Stimulated activated naive CD8-positive, alpha-beta T cell treated with anti-CD3 and anti-CD28 coated beads, Interleukin-15, Interleukin-2, amounts not matched to agents 100 ng/mL and 50 ng/mL, for 24 hours (primary cell): ENCODE data around the gene SEC16B.
"Not testable (repeated sequence)": the region's sequence is repeated elsewhere in the genome, so short reads cannot be mapped to it uniquely, and the experiment has no call there.

ENCODE experiments used
- H3K27ac Mint-ChIP-seq: one replicate; pipeline ENCODE4 v1.8.0; 2021; ENCODE audit warnings: mild to moderate bottlenecking, mixed read lengths
- H3K27me3 Mint-ChIP-seq: one replicate; pipeline ENCODE4 v1.8.0; 2021; ENCODE audit warnings: mixed read lengths
- H3K36me3 Mint-ChIP-seq: one replicate; pipeline ENCODE4 v1.8.0; 2021; ENCODE audit warnings: low read depth, mixed read lengths
- H3K4me1 Mint-ChIP-seq: one replicate; pipeline ENCODE4 v1.8.0; 2021; ENCODE audit warnings: low read depth, mixed read lengths
- H3K4me3 Mint-ChIP-seq: one replicate; pipeline ENCODE4 v1.8.0; 2021; ENCODE audit warnings: mild to moderate bottlenecking, mixed read lengths
- H3K9me3 Mint-ChIP-seq: one replicate; pipeline ENCODE4 v1.8.0; 2021; ENCODE audit warnings: mixed read lengths

SEC16B gene

DNA sequence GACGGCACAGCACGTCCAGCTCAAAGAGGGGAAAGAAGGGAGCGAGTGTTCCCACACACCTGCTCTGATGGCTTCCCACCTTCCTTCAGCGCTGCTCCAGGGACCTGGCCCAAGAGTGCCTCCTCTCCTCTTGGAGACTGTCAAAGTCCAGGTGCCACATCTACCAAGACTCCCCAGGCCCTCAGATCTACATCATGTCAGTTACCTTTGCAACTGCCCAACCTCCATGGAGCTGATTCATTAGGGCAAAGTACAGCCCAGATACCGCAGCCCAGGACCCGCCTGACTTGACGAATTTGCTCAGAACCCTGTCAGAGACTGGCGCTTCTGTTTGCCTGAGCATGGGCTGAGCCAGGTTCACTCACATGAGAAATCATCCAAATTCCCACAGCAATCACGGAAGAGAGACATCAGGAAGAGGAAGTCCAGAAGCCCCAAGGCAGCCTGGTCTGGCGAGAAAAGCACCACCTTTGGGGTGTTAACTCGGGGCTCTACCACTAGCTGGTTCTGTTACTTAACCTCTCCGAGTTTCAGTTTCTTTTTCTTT, at the start of gene SEC16B:
SEC16B (minus strand) TSS at position 234 of the 547 bp plus-strand sequence. CDS start 2,077 bp downstream, outside the sequence.
- H3K27me3 Mint-ChIP-seq, result no peaks in the 10 kb centered on the region
- no peaks in the 10 kb centered on the region for H3K36me3 Mint-ChIP-seq
- H3K27ac Mint-ChIP-seq, result no peak within 1 kb of the TSS
- peaks cover 6% of the 10 kb centered on the region for H3K9me3 Mint-ChIP-seq
- no peak within 1 kb of the TSS for H3K4me3 Mint-ChIP-seq
- no peaks in the 10 kb centered on the region for H3K4me1 Mint-ChIP-seq

DNA sequence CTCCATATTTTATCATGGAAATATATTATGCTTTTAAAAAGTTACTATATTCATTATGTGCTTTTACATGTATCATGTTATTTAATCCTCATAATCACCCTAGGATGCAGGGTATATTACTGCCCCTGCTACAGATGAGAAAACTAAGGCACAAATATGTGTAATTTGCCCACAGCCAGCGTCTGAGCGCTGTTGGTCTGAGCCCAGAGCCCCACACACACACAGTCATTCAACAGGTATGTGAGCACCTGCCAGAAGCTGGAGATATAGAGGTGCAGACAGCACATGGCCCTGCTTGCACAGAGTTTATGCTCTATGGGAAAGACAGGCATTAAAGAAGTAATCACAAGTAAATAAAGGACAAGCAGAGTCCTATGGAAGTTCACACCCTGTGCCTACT, 49.8 kb upstream of the SEC16B start:
- Mint-ChIP-seq H3K9me3 (peaks cover 19% of the 10 kb centered on the region), H3K27ac (no peak overlapping the region), H3K4me1 (no peaks in the 10 kb centered on the region)

GRCh38 chr1:178019208-178019607, 49.4 kb upstream of the SEC16B start:
- Mint-ChIP-seq H3K27me3 (peaks cover 10% of the 10 kb centered on the region), H3K27ac (no peak overlapping the region), H3K9me3 (peaks cover 19% of the 10 kb centered on the region), H3K4me3 (no peak overlapping the region), H3K36me3 (no peaks in the 10 kb centered on the region), H3K4me1 (no peaks in the 10 kb centered on the region)

More for the DNA sequence above, 49.8 kb upstream of the SEC16B start:
- no peaks in the 10 kb centered on the region for H3K36me3 Mint-ChIP-seq
- H3K27me3 Mint-ChIP-seq, result peaks cover 10% of the 10 kb centered on the region
- H3K4me3 Mint-ChIP-seq, result no peak overlapping the region

GRCh38 chr1:178017517-178017916, 47.7 kb upstream of the SEC16B start:
- no peaks in the 10 kb centered on the region for H3K4me1 Mint-ChIP-seq
- peaks cover 13% of the 10 kb centered on the region for H3K9me3 Mint-ChIP-seq
- H3K36me3 Mint-ChIP-seq, result no peaks in the 10 kb centered on the region
- H3K4me3 Mint-ChIP-seq, result no peak overlapping the region
- peaks cover 10% of the 10 kb centered on the region for H3K27me3 Mint-ChIP-seq
- H3K27ac Mint-ChIP-seq, result no peak overlapping the region

DNA sequence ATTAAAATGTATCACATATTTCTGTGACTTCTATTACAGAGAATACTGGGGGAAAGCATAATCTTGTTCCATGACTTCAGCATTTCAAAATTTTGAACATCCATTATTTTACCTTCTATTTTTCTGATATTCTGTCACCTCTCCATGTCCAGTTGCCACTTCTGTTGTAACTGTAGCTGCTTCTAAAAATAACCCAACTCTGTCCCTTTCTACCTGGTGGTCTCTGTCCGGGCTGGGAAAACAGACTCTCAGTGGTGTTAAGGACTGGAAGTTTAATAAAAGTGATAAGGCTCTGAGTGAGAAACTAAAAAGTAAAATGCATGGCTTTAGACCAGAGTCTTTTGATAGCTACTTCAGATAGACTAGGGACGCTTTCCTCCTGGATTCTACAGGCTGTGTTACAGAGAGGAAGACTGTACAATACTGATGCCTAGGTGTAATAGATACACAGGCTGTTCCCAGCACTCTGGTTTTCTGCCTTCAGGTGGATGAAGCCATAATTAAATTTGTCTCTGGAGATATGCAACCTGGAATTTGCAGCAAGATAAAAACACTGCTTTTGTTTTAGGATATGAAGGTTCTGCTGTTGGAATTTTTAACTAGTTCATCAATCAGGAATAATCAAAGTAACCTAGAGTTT, 42.1 kb upstream of the SEC16B start:
- Mint-ChIP-seq H3K27ac (no peak overlapping the region), H3K36me3 (no peaks in the 10 kb centered on the region), H3K9me3 (peaks cover 4% of the 10 kb centered on the region), H3K4me1 (no peaks in the 10 kb centered on the region), H3K27me3 (no peaks in the 10 kb centered on the region), H3K4me3 (no peak overlapping the region)

GRCh38 chr1:178011465-178011828, 41.6 kb upstream of the SEC16B start:
- Mint-ChIP-seq H3K9me3 (peaks cover 4% of the 10 kb centered on the region), H3K4me1 (no peaks in the 10 kb centered on the region), H3K4me3 (no peak overlapping the region), H3K27ac (no peak overlapping the region), H3K36me3 (no peaks in the 10 kb centered on the region), H3K27me3 (no peaks in the 10 kb centered on the region)

- peaks cover 7% of the 10 kb centered on the region for H3K9me3 Mint-ChIP-seq
- H3K36me3 Mint-ChIP-seq, result no peaks in the 10 kb centered on the region
- no peak overlapping the region for H3K27ac Mint-ChIP-seq
- H3K4me3 Mint-ChIP-seq, result no peak overlapping the region
- H3K27me3 Mint-ChIP-seq, result no peaks in the 10 kb centered on the region
- H3K4me1 Mint-ChIP-seq, result no peaks in the 10 kb centered on the region
Observed at GRCh38 chr1:178010674-178011464, 41.0 kb upstream of the SEC16B start.

DNA sequence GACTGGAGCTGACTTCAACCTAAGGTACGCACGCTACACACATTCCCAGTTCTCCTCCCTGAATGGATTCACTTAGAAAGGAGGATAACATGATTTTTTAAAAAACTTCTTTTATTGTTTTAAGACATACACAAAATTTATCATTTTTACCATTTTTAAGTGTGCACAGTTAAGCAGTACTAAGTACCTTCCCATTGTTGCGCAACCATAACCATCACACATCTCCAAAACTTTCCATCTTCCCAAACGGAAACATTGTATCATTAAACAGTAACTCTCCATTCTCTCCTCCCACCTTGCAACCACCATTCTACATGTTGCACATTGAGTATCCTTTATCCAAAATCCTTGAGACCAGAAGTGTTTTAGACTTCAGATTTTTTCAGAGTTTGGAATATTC, 36.2 kb upstream of the SEC16B start:
- no peaks in the 10 kb centered on the region for H3K36me3 Mint-ChIP-seq
- peaks cover 7% of the 10 kb centered on the region for H3K9me3 Mint-ChIP-seq
- no peaks in the 10 kb centered on the region for H3K27me3 Mint-ChIP-seq
- no peak overlapping the region for H3K27ac Mint-ChIP-seq
- H3K4me3 Mint-ChIP-seq, result no peak overlapping the region
- no peaks in the 10 kb centered on the region for H3K4me1 Mint-ChIP-seq

- Mint-ChIP-seq H3K27me3 (no peaks in the 10 kb centered on the region), H3K36me3 (no peaks in the 10 kb centered on the region), H3K27ac (no peak overlapping the region), H3K4me3 (no peak overlapping the region), H3K9me3 (peaks cover 7% of the 10 kb centered on the region), H3K4me1 (no peaks in the 10 kb centered on the region)
Observed at GRCh38 chr1:178005450-178005849, 35.6 kb upstream of the SEC16B start.

GRCh38 chr1:178004926-178005391, 35.1 kb upstream of the SEC16B start:
- Mint-ChIP-seq H3K9me3 (peaks cover 7% of the 10 kb centered on the region), H3K4me1 (no peaks in the 10 kb centered on the region), H3K27me3 (no peaks in the 10 kb centered on the region), H3K36me3 (no peaks in the 10 kb centered on the region), H3K4me3 (no peak overlapping the region), H3K27ac (no peak overlapping the region)

- H3K4me3 Mint-ChIP-seq, result no peak overlapping the region
- H3K27me3 Mint-ChIP-seq, result no peaks in the 10 kb centered on the region
- H3K4me1 Mint-ChIP-seq, result no peaks in the 10 kb centered on the region
- peaks cover 5% of the 10 kb centered on the region for H3K9me3 Mint-ChIP-seq
- H3K36me3 Mint-ChIP-seq, result no peaks in the 10 kb centered on the region
- H3K27ac Mint-ChIP-seq, result no peak overlapping the region
Observed at GRCh38 chr1:177998696-177999631, 29.1 kb upstream of the SEC16B start.

DNA sequence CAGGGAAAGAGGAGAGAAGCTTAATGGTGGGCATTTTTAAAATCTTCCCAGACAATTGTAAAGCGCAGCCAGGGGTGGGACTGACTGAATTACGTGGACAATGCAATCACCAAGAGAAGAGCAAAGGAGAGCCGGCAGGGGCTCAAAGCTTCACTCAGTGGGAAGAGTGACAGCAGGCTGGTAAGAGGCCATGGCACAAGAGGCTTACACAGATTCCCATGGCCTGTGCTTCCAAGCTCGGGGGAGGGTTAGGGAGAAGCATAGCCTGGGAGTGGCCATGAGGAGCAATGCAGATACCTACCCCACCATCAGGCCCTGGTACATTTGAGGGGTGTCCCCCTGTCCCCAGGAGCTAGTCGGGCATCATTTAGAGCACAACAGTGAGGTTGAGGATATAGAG, 27.1 kb upstream of the SEC16B start:
- H3K27me3 Mint-ChIP-seq, result no peaks in the 10 kb centered on the region
- peaks cover 5% of the 10 kb centered on the region for H3K9me3 Mint-ChIP-seq
- H3K36me3 Mint-ChIP-seq, result no peaks in the 10 kb centered on the region
- no peaks in the 10 kb centered on the region for H3K4me1 Mint-ChIP-seq
- no peak overlapping the region for H3K27ac Mint-ChIP-seq
- H3K4me3 Mint-ChIP-seq, result no peak overlapping the region

DNA sequence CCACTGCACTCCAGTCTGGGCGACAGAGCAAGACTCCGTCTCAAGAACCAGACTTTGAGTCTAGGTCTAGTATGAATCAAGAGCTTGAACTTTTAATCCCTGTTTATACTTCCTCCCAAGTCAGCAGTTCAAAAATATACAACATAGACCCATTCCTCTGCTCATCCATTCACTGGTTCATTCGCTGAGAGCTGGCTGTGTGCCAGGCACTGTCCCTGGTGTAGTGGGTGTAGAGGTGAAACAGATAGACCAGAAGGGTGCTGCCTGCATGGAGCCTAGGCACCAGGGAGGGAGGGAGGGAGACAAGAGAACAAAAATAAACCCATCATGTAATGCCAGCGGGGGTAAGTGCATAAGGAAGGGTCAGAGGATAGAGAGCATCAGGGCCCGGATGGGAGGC, 25.5 kb upstream of the SEC16B start:
- no peak overlapping the region for H3K4me3 Mint-ChIP-seq
- H3K4me1 Mint-ChIP-seq, result no peaks in the 10 kb centered on the region
- no peak overlapping the region for H3K27ac Mint-ChIP-seq
- no peaks in the 10 kb centered on the region for H3K27me3 Mint-ChIP-seq
- H3K9me3 Mint-ChIP-seq, result peaks cover 5% of the 10 kb centered on the region
- H3K36me3 Mint-ChIP-seq, result no peaks in the 10 kb centered on the region

- H3K4me3 Mint-ChIP-seq, H3K36me3 Mint-ChIP-seq, H3K27me3 Mint-ChIP-seq, H3K4me1 Mint-ChIP-seq, H3K27ac Mint-ChIP-seq: not testable (repeated sequence)
- H3K9me3 Mint-ChIP-seq, result peaks cover 13% of the 10 kb centered on the region
Observed at GRCh38 chr1:177986281-177986680, 16.4 kb upstream of the SEC16B start.
